Omental fat pad (tissue), 4 donors: ENCODE measurements around the gene NCBP3. TPM values are rescaled to one million over a fixed set of nuclear protein-coding genes. Genes with fewer than 3 reads are reported as not detected.

Experiments used
- ATAC-seq: fragments of 150-250 bp; one replicate; pipeline ENCODE4 v1.9.1; 2016; ENCODE audit warnings: mild to moderate bottlenecking, moderate library complexity; ENCODE audit not compliant: low FRiP score
- DNase-seq: peaks from one replicate; pipeline ENCODE4 v3.0.0-alpha.2; 2019; ENCODE audit warnings: low spot score
- total RNA-seq, 4 donors: library from RNA; depleted of rRNA; stranded (reverse); fragments of >200 nt; gene quantifications; one replicate each; pipeline ENCODE4 v1.1.0, GENCODE V29; 2016
- TF ChIP-seq, protein P1 (sequence below), 3 donors: fragments of 450-650 bp; IDR thresholded peaks; one replicate each; pipeline ENCODE4 v1.5.1; 2016 to 2017; ENCODE audit warnings: antibody characterized with exemption in 3 of 3, mild to moderate bottlenecking in 3 of 3, moderate library complexity in 2 of 3

NCBP3 gene
- total RNA-seq, 4 donors from 2014 or later: 16.3 to 31.9 (median 23.9) TPM

DNA sequence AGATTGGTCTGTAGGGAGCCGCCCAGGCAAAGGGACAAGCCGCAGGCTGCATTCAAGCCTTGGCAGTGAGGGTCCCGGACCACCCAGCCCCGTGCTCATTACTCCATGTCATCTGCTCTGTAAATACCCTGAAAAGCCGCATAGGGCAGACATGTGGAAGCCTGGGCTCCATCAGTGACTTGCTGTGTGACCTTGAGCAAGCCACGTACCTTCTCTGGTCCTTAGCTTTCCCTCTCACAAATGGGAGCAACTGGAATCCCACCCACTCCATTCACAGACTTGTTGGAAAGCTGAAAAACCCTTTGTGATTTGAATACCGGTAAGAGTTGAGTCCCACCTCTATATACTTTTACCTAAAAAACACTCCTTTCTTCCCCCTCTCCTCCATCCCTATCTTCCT lies 34.9 kb upstream of the NCBP3 start:
- ATAC-seq (no peak), DNase-seq (no peak)
- TF ChIP-seq, protein P1, sequence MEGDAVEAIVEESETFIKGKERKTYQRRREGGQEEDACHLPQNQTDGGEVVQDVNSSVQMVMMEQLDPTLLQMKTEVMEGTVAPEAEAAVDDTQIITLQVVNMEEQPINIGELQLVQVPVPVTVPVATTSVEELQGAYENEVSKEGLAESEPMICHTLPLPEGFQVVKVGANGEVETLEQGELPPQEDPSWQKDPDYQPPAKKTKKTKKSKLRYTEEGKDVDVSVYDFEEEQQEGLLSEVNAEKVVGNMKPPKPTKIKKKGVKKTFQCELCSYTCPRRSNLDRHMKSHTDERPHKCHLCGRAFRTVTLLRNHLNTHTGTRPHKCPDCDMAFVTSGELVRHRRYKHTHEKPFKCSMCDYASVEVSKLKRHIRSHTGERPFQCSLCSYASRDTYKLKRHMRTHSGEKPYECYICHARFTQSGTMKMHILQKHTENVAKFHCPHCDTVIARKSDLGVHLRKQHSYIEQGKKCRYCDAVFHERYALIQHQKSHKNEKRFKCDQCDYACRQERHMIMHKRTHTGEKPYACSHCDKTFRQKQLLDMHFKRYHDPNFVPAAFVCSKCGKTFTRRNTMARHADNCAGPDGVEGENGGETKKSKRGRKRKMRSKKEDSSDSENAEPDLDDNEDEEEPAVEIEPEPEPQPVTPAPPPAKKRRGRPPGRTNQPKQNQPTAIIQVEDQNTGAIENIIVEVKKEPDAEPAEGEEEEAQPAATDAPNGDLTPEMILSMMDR (IDR thresholded peaks at IDR 0.05): no peak

DNA sequence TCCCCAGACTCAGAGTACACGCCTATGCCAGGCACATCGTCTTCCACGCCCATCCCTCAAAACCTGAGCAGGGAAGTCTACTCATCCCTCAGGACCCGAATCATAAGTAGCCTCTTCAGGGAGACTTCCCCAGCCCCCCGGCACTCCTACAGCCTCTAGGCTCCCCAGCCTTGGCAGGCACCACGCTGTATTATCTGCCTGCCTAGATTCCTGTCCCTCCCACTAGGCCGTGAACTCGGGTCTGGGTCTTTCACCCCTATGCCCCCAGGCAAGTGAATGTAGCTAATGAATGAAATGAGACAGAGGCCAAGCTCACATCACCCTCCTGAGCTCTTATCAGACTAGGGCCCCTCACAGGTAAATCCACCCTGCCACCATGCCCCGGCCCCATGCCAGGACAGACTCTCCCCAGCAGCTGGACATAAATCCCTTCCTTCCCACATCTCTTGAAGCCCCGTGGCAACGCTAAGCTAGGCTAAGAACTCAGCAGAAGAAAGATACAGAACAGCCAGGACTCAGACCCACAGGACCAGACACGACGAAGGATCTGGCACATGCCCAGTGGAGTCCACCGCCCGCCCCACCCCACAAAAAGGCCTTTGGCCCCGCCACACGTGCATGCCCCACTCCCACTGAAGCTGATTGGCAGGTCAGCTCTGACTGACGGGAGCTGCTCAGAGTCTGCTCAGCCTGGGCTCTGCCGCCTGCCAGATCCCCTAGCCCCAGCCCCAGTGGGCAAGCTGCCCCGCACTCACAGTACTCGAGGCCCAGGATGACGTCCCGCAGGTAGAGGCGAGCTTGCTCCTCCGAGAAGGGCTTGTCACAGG lies 33.8 kb upstream of the NCBP3 start:
- ATAC-seq (no peak), DNase-seq (no peak)
- TF ChIP-seq, protein P1 (IDR thresholded peaks at IDR 0.05): no peak

DNA sequence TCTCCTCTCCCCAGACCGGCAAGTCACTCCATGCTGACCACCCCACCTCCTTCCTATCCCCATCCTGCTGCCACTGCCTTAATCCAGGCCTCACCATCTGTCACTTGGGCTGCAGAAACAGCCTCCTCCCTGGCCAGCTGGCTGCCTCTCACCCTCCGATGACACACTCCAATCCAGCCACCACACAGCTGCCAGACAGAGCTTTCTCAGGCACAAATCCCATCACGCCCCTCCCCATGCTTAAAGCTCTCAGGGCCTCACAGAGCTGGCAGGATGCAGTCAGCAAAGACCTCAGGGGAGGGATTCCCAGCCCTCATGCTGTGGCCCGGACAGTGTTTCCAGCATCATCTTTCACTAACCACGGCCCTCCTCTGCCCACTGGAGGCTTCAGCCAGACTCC lies 33.1 kb upstream of the NCBP3 start:
- no peak for DNase-seq
- TF ChIP-seq, protein P1 (IDR thresholded peaks at IDR 0.05): no peak
- peak; percentile 11 for ATAC-seq

DNA sequence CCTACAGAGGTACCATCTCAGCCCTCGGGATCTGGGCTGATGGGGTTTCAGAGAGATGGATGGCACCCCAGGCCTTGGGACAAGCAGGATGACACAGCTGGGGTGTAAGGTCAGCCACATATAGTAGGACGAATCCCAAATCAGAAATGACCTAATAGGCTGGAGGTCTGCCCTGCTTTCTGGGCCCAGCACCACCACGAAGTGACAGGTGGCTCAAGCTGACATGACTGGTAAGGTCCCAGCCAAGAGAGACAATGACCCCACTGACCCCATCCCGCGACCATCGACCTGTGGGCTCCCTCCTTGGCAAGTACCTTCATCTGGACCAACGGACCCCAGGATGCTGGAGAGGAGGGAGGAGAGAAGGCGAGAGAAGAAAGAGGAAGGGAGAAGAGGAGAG lies 31.2 kb upstream of the NCBP3 start:
- no peak for ATAC-seq
- DNase-seq: no peak
- TF ChIP-seq, protein P1 (IDR thresholded peaks at IDR 0.05): no peak

DNA sequence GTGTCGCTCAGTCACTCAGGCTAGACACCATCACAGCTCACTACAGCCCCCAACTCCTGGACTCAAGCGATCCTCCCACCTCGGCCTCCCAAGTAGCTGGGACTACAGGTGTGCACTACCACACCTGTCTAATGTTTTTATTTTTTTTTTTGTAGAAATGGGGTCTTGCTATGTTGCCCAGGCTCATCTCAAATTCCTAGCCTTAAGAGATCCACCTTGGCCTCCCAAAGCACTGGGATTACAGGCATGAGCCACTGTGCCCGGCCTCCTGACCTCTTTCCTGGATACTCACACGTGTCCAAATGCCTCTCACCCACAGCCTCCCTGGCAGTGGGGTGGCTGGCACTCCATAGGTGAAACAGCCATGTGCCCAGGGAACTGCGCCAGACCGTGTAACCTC lies 29.3 kb upstream of the NCBP3 start:
- DNase-seq: no peak
- TF ChIP-seq, protein P1 (IDR thresholded peaks at IDR 0.05): no peak
- no peak for ATAC-seq

DNA sequence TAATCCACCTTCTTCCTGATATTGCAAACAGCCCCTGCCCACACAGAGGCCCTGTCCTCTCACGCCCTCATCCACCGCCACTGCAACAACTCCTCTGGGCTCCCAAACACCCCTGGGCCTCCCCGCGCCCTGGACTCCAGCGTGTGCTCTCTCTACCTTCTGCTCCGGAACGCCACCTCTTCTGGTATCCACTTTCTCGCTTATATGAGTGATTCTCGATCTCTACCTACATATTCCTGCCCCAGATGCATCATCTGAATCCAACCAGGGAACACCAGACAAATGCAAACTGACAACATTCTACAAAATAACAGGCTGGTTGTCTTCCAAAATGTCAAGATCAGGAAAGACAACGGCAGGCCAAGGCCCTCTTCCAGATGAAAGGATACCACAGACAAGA lies 27.8 kb upstream of the NCBP3 start:
- TF ChIP-seq, protein P1 (IDR thresholded peaks at IDR 0.05): no peak
- ATAC-seq (no peak), DNase-seq (no peak)

DNA sequence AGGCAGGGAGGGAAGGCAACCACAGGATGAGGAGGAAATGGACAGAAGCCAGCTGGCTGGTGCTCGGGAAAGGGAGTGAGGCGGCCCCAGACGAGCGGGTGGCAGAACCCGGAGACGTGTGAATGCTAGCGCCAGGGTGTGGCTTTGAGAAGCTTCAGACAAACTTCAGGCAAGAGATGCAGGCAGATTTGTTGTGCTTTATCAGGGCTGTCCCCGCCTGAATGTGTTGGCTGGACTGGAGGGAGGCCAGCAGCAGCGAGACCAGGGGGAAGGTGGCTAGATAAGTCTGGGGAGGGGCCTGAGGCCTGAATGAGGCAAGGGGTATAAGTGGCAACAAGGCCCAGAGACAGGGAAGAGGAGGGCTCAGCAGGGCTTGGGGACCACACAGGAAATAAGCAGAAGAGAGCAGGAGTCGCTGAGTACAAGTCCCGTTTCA lies 24.8 kb upstream of the NCBP3 start:
- no peak for ATAC-seq
- DNase-seq: no peak
- TF ChIP-seq, protein P1 (IDR thresholded peaks at IDR 0.05): no peak
